Measurements from ENCODE around the gene FAM117A. TPM values are rescaled to one million over a fixed set of nuclear protein-coding genes. Genes with fewer than 3 reads are reported as not detected.

The FAM117A gene
- total and polyA plus RNA-seq, 2 of the 4 experiments (the other 2 are of a cell fraction), result 0.72 to 3.4 TPM

GRCh38 chr17:49789243-49789578 is 25.3 kb upstream of the FAM117A start:
- H3K14ac ChIP-seq (replicated peaks; ENCODE audit: low read depth, low read length), result no peak overlapping the region
- H3K4me2 ChIP-seq (ENCODE audit: low read depth, low read length), result peak overlapping the region; percentile 82
- intact Hi-C loops (cut with micrococcal nuclease), result loop anchor here (2.0 kb wide), 2 partner anchors 62 to 80 kb away; no protein-coding TSS in a partner anchor
- no peak overlapping the region for H3K4ac ChIP-seq (ENCODE audit: low read depth, low read length)
- H3K9ac ChIP-seq (ENCODE audit: low read depth, low read length), result no peak overlapping the region
- H3K27ac ChIP-seq (ENCODE audit: insufficient read depth, low read length), result no peak overlapping the region
- H4K20me1 ChIP-seq (ENCODE audit: insufficient read depth, low read length), result peaks cover 49% of the 10 kb centered on the region
- H4K91ac ChIP-seq (ENCODE audit: insufficient read depth, low read depth, low read length), result no peak overlapping the region
- no peak overlapping the region for H3K18ac ChIP-seq (ENCODE audit: low read depth, low read length)
- no peak overlapping the region for H3K56ac ChIP-seq (ENCODE audit: extremely low read depth, insufficient read depth, low read length)
- peak overlapping the region; percentile 99 for H2AK9ac ChIP-seq (replicated peaks; ENCODE audit: low read depth, low read length, poor library complexity)
- no peak overlapping the region; a peak in 1 of 4 replicates for H4K8ac ChIP-seq (ENCODE audit: low read depth in 2 of 2, low read length in 2 of 2)
- TF ChIP-seq MAFK (IDR thresholded peaks at IDR 0.05; ENCODE audit: low read depth, low read length) (no peak), MXI1 (IDR thresholded peaks at IDR 0.05; ENCODE audit: borderline replicate concordance, low read depth, low read length) (no peak), CHD1 (IDR thresholded peaks at IDR 0.05; ENCODE audit: low read depth, low read length) (no peak), RCOR1 (IDR thresholded peaks at IDR 0.05; ENCODE audit: insufficient replicate concordance, low read length) (no peak), CEBPB (IDR thresholded peaks at IDR 0.05; ENCODE audit: low read depth, low read length) (no peak), RAD21 (IDR thresholded peaks at IDR 0.05; ENCODE audit: low read length) (no peak), RFX5 (IDR thresholded peaks at IDR 0.05; ENCODE audit: low read depth, low read length) (no peak), POLR2A (IDR thresholded peaks at IDR 0.05; ENCODE audit: low read depth, low read length) (no peak), ELK1 (IDR thresholded peaks at IDR 0.05; ENCODE audit: borderline replicate concordance, low read depth, low read length) (no peak), BHLHE40 (IDR thresholded peaks at IDR 0.05; ENCODE audit: low read depth, low read length) (no peak), SMC3 (IDR thresholded peaks at IDR 0.05; ENCODE audit: low read depth, low read length) (no peak), FOS (IDR thresholded peaks at IDR 0.05; ENCODE audit: low read depth, low read length) (no peak), NFE2L2 (IDR thresholded peaks at IDR 0.05; ENCODE audit: low read depth, low read length) (no peak), MAZ (IDR thresholded peaks at IDR 0.05; ENCODE audit: borderline replicate concordance, low read depth, low read length) (no peak), USF2 (IDR thresholded peaks at IDR 0.05; ENCODE audit: low read depth, low read length) (no peak)
- TF ChIP-seq, protein P1, sequence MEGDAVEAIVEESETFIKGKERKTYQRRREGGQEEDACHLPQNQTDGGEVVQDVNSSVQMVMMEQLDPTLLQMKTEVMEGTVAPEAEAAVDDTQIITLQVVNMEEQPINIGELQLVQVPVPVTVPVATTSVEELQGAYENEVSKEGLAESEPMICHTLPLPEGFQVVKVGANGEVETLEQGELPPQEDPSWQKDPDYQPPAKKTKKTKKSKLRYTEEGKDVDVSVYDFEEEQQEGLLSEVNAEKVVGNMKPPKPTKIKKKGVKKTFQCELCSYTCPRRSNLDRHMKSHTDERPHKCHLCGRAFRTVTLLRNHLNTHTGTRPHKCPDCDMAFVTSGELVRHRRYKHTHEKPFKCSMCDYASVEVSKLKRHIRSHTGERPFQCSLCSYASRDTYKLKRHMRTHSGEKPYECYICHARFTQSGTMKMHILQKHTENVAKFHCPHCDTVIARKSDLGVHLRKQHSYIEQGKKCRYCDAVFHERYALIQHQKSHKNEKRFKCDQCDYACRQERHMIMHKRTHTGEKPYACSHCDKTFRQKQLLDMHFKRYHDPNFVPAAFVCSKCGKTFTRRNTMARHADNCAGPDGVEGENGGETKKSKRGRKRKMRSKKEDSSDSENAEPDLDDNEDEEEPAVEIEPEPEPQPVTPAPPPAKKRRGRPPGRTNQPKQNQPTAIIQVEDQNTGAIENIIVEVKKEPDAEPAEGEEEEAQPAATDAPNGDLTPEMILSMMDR (conservative IDR thresholded peaks at IDR 0.05; ENCODE audit: low read depth, low read length), result no peak
- H3K9me1 ChIP-seq (ENCODE audit: insufficient read depth, low read length), result peaks cover 24% of the 10 kb centered on the region
- H3K23ac ChIP-seq (ENCODE audit: low read depth, low read length), result no peak overlapping the region
- CTCF ChIA-PET, result no interaction called here
- no peak overlapping the region for H2BK20ac ChIP-seq (ENCODE audit: low read depth, low read length)
- dilution Hi-C loops (cut with HindIII; ENCODE audit: low sequenced_read_pairs, unreplicated experiment), result no loop called here
- POLR2A ChIA-PET (ENCODE audit: unreplicated experiment), result no interaction called here
- H4K5ac ChIP-seq (ENCODE audit: low read depth, low read length), result no peak overlapping the region
- DNase-seq (no peak), ATAC-seq (ENCODE audit: low read depth) (no peak)
- H2BK15ac ChIP-seq (ENCODE audit: low read depth, low read length), result no peak overlapping the region
- H2BK5ac ChIP-seq (ENCODE audit: low read depth, low read length, poor library complexity, severe bottlenecking), result no peak overlapping the region
- H3K4me1 ChIP-seq (ENCODE audit: control insufficient read depth, insufficient read depth, low read length), result peaks cover 7% of the 10 kb centered on the region
- H2AK5ac ChIP-seq (ENCODE audit: low read depth, low read length), result no peak overlapping the region
- peak overlapping the region; percentile 42 for H3K4me3 ChIP-seq (ENCODE audit: insufficient read depth, low read depth, low read length)
- H2AFZ ChIP-seq (replicated peaks; ENCODE audit: low read length, poor library complexity), result peak overlapping the region; percentile 98
- H3K79me1 ChIP-seq (ENCODE audit: low read depth in 1 of 2, low read length in 2 of 2), result peaks cover 23 to 59% of the 10 kb centered on the region in 2 experiments
- in situ Hi-C loops (cut with MboI; ENCODE audit: low sequenced_read_pairs), result loop anchor here (10.0 kb wide), 1 partner anchor 224 kb away; no protein-coding TSS in a partner anchor
- no peaks in the 10 kb centered on the region for H3K9me3 ChIP-seq (ENCODE audit: control insufficient read depth, insufficient read depth, low read length)
- no peak overlapping the region for H2BK120ac ChIP-seq (ENCODE audit: low read depth, low read length)
- WGBS, 2 experiments (ENCODE audit: extremely low coverage in 2 of 2, insufficient read length in 1 of 2), result 6% methylated on average over 4 of the region's 17 CpGs; no CpG with 5 or more reads in 1 of the 2 experiments
- no TSS peak for BruUV-seq (replicated peaks)
- H3K36me3 ChIP-seq (ENCODE audit: control insufficient read depth, insufficient read depth, low read length), result peaks cover 11% of the 10 kb centered on the region
- H3K27me3 ChIP-seq (ENCODE audit: control insufficient read depth, insufficient read depth, low read length), result no peaks in the 10 kb centered on the region
